ENCODE data around the gene HEXD.
"Not testable (repeated sequence)": the region's sequence is repeated elsewhere in the genome, so short reads cannot be mapped to it uniquely, and the experiment has no call there.

HEXD gene

GRCh38 chr17:82450357-82451106, 32.4 kb downstream of the HEXD start, which contains the start of gene CYBC1:
Gene CYBC1 (minus strand): TSS chr17:82450752. CDS start chr17:82449254, 1,498 bp downstream.
- Histone ChIP-seq H3K36me3 (ENCODE audit: control insufficient read depth, insufficient read depth, low read length) (no peaks in the 10 kb centered on the region), H3K27me3 (ENCODE audit: control insufficient read depth, insufficient read depth, low read length) (no peaks in the 10 kb centered on the region), H3K9me3 (ENCODE audit: control insufficient read depth, insufficient read depth, low read length) (no peaks in the 10 kb centered on the region), H3K27ac (ENCODE audit: low read length) (no peak within 1 kb of the TSS), H3K4me1 (ENCODE audit: control insufficient read depth, insufficient read depth, low read length) (no peaks in the 10 kb centered on the region), H3K4me3 (ENCODE audit: low read length) (peak within 1 kb of the TSS; percentile 91)
- no CpG with 5 or more reads among the region's 91 CpGs for WGBS (ENCODE audit: insufficient coverage, insufficient read length)
- peak; percentile 48 for DNase-seq (ENCODE audit: low read depth, low spot score)

- Histone ChIP-seq H3K4me3 (ENCODE audit: low read length) (no peak overlapping the region), H3K27ac (ENCODE audit: low read length) (no peak overlapping the region), H3K36me3 (ENCODE audit: control insufficient read depth, insufficient read depth, low read length) (no peaks in the 10 kb centered on the region), H3K4me1 (ENCODE audit: control insufficient read depth, insufficient read depth, low read length) (no peaks in the 10 kb centered on the region), H3K27me3 (ENCODE audit: control insufficient read depth, insufficient read depth, low read length) (no peaks in the 10 kb centered on the region), H3K9me3 (ENCODE audit: control insufficient read depth, insufficient read depth, low read length) (no peaks in the 10 kb centered on the region)
- no peak for DNase-seq (ENCODE audit: low read depth, low spot score)
- WGBS (ENCODE audit: insufficient coverage, insufficient read length), result no CpG with 5 or more reads among the region's 3 CpGs
Measured at GRCh38 chr17:82452162-82452561, 34.0 kb downstream of the HEXD start.

- not testable (repeated sequence) for DNase-seq (ENCODE audit: low read depth, low spot score); H3K4me1 ChIP-seq (ENCODE audit: control insufficient read depth, insufficient read depth, low read length); H3K4me3 ChIP-seq (ENCODE audit: low read length); H3K27ac ChIP-seq (ENCODE audit: low read length); H3K9me3 ChIP-seq (ENCODE audit: control insufficient read depth, insufficient read depth, low read length); H3K36me3 ChIP-seq (ENCODE audit: control insufficient read depth, insufficient read depth, low read length); H3K27me3 ChIP-seq (ENCODE audit: control insufficient read depth, insufficient read depth, low read length)
- no CpG with 5 or more reads among the region's 7 CpGs for WGBS (ENCODE audit: insufficient coverage, insufficient read length)
Measured at GRCh38 chr17:82453151-82453550, 35.0 kb downstream of the HEXD start.

GRCh38 chr17:82453706-82454105, 35.6 kb downstream of the HEXD start:
- not testable (repeated sequence) for H3K27ac ChIP-seq (ENCODE audit: low read length); DNase-seq (ENCODE audit: low read depth, low spot score); H3K4me3 ChIP-seq (ENCODE audit: low read length); H3K9me3 ChIP-seq (ENCODE audit: control insufficient read depth, insufficient read depth, low read length); H3K27me3 ChIP-seq (ENCODE audit: control insufficient read depth, insufficient read depth, low read length); H3K4me1 ChIP-seq (ENCODE audit: control insufficient read depth, insufficient read depth, low read length); H3K36me3 ChIP-seq (ENCODE audit: control insufficient read depth, insufficient read depth, low read length)
- no CpG with 5 or more reads among the region's 21 CpGs for WGBS (ENCODE audit: insufficient coverage, insufficient read length)

GRCh38 chr17:82457073-82457928, 39.2 kb downstream of the HEXD start:
- H3K27ac ChIP-seq (ENCODE audit: low read length), result no peak overlapping the region
- H3K27me3 ChIP-seq (ENCODE audit: control insufficient read depth, insufficient read depth, low read length), result no peaks in the 10 kb centered on the region
- no CpG with 5 or more reads among the region's 10 CpGs for WGBS (ENCODE audit: insufficient coverage, insufficient read length)
- DNase-seq (ENCODE audit: low read depth, low spot score), result no peak
- H3K4me3 ChIP-seq (ENCODE audit: low read length), result no peak overlapping the region; the same call in 1 of the 2 replicates
- peaks cover 4% of the 10 kb centered on the region; the same call in 1 of the 2 replicates for H3K36me3 ChIP-seq (ENCODE audit: control insufficient read depth, insufficient read depth, low read length)
- H3K4me1 ChIP-seq (ENCODE audit: control insufficient read depth, insufficient read depth, low read length), result 0 out of 2 replicates have a peak, but pooled peaks cover 1% of the 10 kb centered on the region
- H3K9me3 ChIP-seq (ENCODE audit: control insufficient read depth, insufficient read depth, low read length), result no peaks in the 10 kb centered on the region

- Histone ChIP-seq H3K27me3 (ENCODE audit: control insufficient read depth, insufficient read depth, low read length) (no peaks in the 10 kb centered on the region), H3K4me3 (ENCODE audit: low read length) (peak overlapping the region; percentile 93; the same call in 1 of the 2 replicates), H3K36me3 (ENCODE audit: control insufficient read depth, insufficient read depth, low read length) (peaks cover 4% of the 10 kb centered on the region; the same call in 1 of the 2 replicates), H3K9me3 (ENCODE audit: control insufficient read depth, insufficient read depth, low read length) (no peaks in the 10 kb centered on the region), H3K4me1 (ENCODE audit: control insufficient read depth, insufficient read depth, low read length) (0 out of 2 replicates have a peak, but pooled peaks cover 1% of the 10 kb centered on the region), H3K27ac (ENCODE audit: low read length) (no peak overlapping the region)
- DNase-seq (ENCODE audit: low read depth, low spot score), result peak; percentile 57
- WGBS (ENCODE audit: insufficient coverage, insufficient read length), result no CpG with 5 or more reads among the region's 8 CpGs
Measured at GRCh38 chr17:82457929-82458178, 39.7 kb downstream of the HEXD start.

GRCh38 chr17:82458179-82458884, 40.2 kb downstream of the HEXD start, which contains the start of gene NARF:
Gene NARF (plus strand): TSS chr17:82458741. CDS start chr17:82458804, 63 bp downstream.
- no CpG with 5 or more reads among the region's 85 CpGs for WGBS (ENCODE audit: insufficient coverage, insufficient read length)
- Histone ChIP-seq H3K4me3 (ENCODE audit: low read length) (peak within 1 kb of the TSS; percentile 93), H3K9me3 (ENCODE audit: control insufficient read depth, insufficient read depth, low read length) (no peaks in the 10 kb centered on the region), H3K36me3 (ENCODE audit: control insufficient read depth, insufficient read depth, low read length) (peaks cover 4% of the 10 kb centered on the region; the same call in 1 of the 2 replicates), H3K27me3 (ENCODE audit: control insufficient read depth, insufficient read depth, low read length) (no peaks in the 10 kb centered on the region), H3K27ac (ENCODE audit: low read length) (no peak within 1 kb of the TSS), H3K4me1 (ENCODE audit: control insufficient read depth, insufficient read depth, low read length) (0 out of 2 replicates have a peak, but pooled peaks cover 1% of the 10 kb centered on the region)
- peak; percentile 94 for DNase-seq (ENCODE audit: low read depth, low spot score)

- Histone ChIP-seq H3K9me3 (ENCODE audit: control insufficient read depth, insufficient read depth, low read length) (no peaks in the 10 kb centered on the region), H3K36me3 (ENCODE audit: control insufficient read depth, insufficient read depth, low read length) (peaks cover 4% of the 10 kb centered on the region; the same call in 1 of the 2 replicates), H3K4me1 (ENCODE audit: control insufficient read depth, insufficient read depth, low read length) (0 out of 2 replicates have a peak, but pooled peaks cover 1% of the 10 kb centered on the region), H3K4me3 (ENCODE audit: low read length) (peak overlapping the region; percentile 93), H3K27me3 (ENCODE audit: control insufficient read depth, insufficient read depth, low read length) (no peaks in the 10 kb centered on the region), H3K27ac (ENCODE audit: low read length) (no peak overlapping the region)
- no CpG with 5 or more reads among the region's 62 CpGs for WGBS (ENCODE audit: insufficient coverage, insufficient read length)
- DNase-seq (ENCODE audit: low read depth, low spot score), result no peak
Measured at GRCh38 chr17:82458885-82459424, 40.8 kb downstream of the HEXD start.

- not testable (repeated sequence) for H3K9me3 ChIP-seq (ENCODE audit: control insufficient read depth, insufficient read depth, low read length); H3K4me3 ChIP-seq (ENCODE audit: low read length); H3K4me1 ChIP-seq (ENCODE audit: control insufficient read depth, insufficient read depth, low read length); H3K27me3 ChIP-seq (ENCODE audit: control insufficient read depth, insufficient read depth, low read length); DNase-seq (ENCODE audit: low read depth, low spot score); H3K27ac ChIP-seq (ENCODE audit: low read length)
- peaks cover 12% of the 10 kb centered on the region; the same call in 1 of the 2 replicates for H3K36me3 ChIP-seq (ENCODE audit: control insufficient read depth, insufficient read depth, low read length)
- no CpG with 5 or more reads among the region's 9 CpGs for WGBS (ENCODE audit: insufficient coverage, insufficient read length)
Measured at GRCh38 chr17:82459936-82460335, 41.8 kb downstream of the HEXD start.
